Raji (cell line): ENCODE data around the gene PSMD2.

Experiments used
- POLR2A ChIP-seq: IDR thresholded peaks from 2 replicates; pipeline ENCODE4 v1.6.1; 2011; ENCODE audit warnings: low read depth, low read length, control low read depth; ENCODE audit not compliant: insufficient read depth

PSMD2 gene

DNA sequence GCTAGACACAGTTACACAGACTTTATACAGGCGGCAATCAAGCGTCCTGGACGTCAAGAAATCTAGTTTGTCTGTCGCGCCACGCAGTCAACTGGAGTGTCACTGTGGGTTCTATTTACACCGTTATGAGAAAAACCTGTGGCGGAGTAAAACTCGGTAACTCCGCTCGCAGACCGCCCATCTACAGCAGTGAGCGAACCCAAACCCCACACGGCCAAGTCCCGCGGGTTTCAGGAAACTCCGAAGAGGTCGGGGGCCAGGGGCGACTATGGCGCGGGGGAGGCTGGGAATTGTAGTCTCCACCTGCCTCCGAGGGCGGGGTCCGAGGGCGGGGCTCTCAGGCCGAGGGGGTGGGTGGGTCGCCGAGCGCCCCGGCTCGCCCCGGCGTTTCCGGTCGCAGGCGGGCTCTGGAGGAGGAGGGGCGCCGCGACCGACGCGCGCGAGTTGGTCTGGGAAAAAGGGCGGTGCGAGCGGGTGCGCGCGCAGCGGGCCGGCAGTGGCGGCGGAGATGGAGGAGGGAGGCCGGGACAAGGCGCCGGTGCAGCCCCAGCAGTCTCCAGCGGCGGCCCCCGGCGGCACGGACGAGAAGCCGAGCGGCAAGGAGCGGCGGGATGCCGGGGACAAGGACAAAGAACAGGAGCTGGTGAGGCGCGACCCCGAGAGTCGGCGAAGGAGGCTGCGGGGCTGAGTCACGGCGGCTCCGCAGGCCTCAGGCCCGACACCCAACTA, at the start of gene PSMD2:
Gene PSMD2 (plus strand): TSS at position 483 of the 729 bp plus-strand sequence. CDS start 26 bp downstream, at position 509.
- TF ChIP-seq POLR2A: peak; percentile 83

DNA sequence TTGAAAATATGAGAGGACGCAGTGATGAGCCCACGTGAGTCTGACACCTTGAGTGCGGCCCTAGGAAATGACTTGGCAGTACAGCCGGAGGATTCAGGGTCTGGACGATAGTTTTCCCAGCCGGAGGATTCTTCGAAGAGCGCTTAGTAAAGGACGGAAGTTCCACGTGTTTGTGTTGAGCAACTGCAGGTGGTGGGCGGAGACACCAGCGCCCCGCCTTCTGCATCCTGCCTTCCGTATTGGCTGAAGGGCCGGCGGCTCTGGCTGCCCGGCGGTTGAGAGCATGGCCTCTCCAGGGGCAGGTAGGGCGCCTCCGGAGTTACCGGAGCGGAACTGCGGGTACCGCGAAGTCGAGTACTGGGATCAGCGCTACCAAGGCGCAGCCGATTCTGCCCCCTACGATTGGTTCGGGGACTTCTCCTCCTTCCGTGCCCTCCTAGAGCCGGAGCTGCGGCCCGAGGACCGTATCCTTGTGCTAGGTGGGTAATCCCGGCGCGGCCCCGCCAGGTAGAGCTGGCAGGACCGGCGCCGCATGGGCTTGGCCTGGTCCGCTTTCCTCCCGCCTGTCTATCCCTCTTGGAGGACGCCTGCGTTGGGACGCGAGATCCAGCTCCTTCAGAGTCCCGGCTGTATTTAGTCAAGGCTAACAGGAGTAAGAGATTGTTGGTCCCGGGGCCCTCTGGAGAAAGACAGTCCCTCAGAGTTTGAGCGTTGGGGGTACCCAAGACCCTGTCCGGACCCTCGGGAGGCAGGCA, 49.5 kb upstream of the PSMD2 start, which contains the start of gene EEF1AKMT4:
Gene EEF1AKMT4 (plus strand): TSS at position 261 of the 755 bp plus-strand sequence. CDS start 23 bp downstream, at position 284.
- TF ChIP-seq POLR2A: peak; percentile 83

DNA sequence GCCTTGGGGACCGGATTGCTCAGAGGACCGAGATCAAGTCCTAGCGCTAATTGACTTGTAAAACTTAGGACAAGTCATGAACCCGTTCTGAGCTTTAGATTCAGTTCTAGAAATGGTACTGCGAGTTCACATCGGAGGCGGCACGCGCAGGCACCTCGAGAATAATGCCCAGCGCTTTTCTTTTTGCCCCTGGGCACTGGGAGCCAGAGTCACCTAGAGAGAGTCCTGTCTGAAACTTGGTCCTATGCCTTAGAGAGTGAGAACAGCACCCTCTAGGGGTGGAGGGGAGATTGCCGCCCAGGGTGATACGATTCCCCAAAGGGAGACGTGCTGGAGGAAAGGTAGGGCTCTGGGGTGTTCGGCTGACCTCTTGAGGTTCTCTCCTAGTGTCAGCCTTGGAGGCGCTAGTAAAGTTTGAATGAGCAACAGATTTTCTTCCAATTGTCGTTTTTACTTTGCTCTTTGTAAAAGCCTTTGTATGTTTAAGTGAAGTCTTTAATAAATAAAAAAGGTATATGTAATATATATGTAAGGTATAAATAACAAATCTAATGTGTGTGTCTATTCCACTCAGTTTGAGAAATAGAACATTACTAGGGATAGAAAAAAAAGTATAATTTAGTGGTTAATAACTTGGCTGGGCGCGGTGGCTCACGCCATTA, 48.7 kb upstream of the PSMD2 start:
- TF ChIP-seq POLR2A: no peak

DNA sequence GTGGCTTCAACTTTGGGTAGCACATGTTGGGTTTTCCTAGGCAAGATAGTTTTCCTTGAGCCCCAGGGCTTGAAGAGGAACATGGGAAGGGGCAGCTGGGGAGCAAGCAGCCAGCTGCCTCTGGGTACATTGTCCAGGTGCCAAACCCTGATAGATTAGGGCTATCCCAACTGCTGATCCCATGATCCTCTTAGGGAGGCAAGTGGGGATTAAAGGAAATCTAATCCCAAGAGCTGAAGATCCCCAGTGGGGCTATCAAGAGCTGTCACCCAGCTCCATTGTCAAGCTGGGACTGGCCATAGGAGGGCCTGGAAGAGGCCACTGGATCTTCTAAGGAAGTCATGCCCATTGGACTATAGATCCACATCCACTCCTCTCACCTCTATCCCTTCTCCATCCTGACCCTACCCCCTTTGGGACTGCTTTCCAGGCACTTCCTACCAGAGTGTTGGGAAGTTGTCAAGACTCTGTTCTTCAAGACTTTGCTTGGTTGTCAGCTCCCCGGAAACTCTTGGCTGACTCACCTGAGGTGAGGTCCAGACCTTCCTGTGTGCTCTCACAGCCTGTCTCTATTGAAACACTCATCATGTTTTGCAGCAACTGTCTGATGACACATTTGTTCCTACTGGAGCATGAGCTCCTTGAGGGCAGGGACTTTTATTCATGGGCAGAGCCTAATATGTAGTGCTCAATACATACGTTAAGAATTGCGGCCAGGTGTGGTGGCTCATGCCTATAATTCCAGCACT, 43.6 kb upstream of the PSMD2 start:
- no peak for TF ChIP-seq POLR2A

DNA sequence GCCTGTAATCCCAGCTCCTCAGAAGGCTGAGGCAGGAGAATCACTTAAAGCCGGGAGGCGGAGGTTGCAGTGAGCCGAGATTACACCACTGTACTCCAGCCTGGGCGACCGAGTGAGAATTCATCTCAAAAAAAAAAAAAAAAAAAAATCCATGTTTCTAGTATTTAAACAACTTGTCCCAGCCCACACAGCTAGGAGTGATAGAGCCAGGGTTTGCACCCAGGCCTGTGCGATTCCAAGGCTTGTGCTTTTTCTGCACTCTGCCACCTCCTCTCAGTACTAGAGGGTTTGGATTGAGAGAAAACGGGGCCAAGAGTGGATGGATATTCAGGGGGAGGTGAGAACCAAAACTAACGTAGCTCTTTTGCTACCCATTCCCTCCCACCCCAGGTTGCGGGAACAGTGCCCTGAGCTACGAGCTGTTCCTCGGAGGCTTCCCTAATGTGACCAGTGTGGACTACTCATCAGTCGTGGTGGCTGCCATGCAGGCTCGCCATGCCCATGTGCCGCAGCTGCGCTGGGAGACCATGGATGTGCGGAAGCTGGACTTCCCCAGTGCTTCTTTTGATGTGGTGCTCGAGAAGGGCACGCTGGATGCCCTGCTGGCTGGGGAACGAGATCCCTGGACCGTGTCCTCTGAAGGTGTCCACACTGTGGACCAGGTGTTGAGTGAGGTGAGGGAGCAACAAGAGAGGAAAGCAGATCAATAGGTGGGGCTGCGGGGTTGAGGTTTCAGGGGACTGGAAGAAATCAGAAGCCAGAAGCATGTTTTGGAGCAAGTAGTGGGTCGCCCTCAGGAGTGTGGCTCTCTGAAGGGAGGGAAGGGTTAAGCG, 41.7 kb upstream of the PSMD2 start:
- TF ChIP-seq POLR2A: no peak

DNA sequence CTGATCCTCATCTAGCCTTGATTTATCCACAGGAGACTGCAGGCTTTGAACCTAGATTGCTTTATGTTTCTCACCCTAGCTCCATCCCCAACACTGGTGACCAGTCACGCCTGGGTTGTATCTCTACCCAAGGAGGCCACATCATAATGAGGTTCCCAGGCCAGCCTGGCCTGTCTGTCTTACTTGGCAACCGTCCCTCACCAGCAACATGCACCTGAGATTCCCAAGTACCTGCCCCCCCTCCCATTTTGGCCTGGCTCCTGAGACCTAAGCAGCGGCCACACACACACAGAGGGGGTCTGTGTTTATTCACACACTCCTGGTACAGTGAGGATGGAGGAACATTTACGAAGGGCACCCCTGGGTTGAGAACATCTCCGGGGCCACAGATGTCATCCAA, 40.1 kb upstream of the PSMD2 start:
- no peak for TF ChIP-seq POLR2A

DNA sequence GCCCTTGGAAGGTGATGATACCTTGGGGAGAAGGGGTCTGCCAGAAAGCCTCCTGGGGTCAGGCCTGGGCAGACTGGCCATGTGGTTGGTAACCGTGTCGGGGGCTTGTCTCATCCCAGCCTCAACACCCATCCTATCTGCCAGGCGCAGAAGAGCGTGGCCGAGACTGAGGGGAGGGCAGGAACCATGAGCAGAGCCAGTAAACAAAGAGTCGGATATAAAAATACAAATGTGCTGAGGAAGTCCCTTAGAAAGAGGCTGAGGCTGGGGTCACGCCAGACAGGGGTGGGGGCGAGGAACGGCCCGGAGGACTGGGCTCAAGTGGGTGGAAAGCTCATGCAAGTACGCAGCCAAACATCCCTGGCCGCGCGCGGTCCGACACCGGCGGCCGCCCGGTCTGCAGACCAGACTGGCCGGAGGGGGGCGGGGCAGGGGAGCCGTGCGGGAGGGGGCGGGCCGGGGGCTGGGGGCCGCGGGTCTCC, 39.6 kb upstream of the PSMD2 start:
- no peak for TF ChIP-seq POLR2A

DNA sequence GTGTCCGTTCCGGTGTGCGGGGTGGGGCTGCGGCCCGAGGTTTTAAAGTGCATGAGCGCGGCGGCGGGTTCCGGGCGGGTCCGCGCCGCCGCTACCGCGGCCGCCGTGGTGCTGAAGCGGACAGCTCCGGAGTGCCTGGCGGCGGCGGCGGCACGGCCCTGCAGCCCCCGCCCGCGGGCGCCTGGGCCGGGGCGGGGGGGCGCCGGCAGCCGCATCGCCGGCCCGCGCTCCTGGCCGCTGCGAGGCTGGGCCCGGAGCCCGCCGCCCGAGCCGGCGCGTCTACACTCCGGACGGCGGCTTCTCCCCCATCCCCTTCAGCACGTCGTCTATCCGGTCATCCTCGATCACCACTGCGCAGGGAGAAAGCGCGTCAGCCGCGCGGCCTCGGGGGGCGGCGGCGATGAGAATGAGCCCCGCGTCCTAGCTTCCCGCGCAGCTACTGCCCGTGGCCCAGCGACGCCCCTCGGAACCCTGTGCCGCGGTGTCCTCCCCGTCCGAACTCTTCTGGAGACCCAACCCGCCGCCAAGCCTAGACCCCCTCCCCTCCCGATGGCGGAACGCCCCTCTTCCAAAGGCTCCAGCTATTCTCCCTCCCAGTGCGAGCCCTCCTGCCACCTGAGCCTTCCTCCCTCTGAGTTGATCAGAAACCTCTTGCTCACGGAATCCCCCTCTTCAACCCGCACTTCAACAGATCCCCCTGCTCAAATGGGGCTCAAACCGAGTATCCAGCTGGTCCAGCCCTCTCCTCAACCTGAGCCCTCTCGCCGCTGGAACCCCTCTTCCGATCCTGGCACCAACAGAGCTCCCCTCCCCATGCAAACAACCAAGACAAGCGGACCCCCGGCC, 38.9 kb upstream of the PSMD2 start:
- no peak for TF ChIP-seq POLR2A

DNA sequence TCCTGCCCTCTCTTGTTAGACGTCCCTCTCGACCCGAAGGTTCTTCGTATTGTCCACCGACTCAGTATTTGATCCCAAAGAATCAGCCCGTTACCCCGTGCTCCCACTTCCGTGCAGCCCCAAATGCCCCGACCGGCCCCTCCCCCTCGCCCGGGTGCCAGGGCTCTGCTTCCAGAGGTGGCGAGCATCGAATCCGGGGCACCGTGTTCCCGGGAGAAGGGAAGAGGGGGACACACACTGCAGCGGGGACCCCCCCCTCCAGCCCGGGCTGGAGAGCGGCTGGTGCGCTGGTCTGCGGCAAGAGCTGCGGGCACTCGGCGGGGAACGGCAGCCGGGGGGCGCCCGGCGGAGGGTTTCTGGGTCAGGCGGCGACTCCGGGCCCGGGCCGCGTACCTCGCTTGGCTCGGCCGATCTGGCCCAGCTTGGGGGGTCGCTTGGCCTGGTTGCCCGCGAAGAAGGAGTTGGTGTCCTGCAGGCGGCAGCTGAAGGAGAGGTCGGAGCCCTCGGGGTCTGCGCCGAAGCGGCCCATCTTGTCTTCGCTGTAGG, 38.2 kb upstream of the PSMD2 start:
- no peak for TF ChIP-seq POLR2A

DNA sequence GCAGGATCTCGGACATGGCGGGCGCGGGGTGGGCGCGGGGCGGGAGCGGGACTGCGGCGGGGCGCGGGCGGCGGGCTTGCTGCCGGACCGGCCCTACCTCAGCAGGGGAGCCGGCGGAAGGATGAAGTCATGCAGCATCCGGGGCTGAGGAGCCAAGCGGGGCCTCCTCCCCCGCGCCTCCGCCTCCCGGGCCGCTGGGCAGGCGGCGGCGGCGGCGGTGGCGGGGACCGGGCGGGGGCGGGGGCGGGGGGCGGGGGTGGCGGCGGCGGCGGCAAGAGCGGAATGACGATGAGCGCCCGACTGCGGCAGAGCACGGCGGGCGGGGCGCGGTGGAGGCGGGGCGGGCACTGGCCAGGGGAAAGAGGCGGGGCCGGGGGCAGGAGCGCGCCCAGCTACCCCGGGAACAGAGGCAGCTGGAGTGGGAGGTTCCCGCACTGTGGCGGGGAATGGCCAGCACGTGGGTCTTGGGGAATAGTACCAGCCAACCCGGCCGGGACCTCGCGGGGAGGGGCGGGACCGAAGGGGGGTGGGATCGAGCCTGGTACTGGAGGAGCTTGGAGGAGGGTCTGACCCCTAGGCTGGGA, 37.7 kb upstream of the PSMD2 start, which contains the start of gene CAMK2N2:
Gene CAMK2N2 (minus strand): TSS at position 284 of the 584 bp plus-strand sequence. CDS start 268 bp downstream, at position 16.
- TF ChIP-seq POLR2A: no peak

DNA sequence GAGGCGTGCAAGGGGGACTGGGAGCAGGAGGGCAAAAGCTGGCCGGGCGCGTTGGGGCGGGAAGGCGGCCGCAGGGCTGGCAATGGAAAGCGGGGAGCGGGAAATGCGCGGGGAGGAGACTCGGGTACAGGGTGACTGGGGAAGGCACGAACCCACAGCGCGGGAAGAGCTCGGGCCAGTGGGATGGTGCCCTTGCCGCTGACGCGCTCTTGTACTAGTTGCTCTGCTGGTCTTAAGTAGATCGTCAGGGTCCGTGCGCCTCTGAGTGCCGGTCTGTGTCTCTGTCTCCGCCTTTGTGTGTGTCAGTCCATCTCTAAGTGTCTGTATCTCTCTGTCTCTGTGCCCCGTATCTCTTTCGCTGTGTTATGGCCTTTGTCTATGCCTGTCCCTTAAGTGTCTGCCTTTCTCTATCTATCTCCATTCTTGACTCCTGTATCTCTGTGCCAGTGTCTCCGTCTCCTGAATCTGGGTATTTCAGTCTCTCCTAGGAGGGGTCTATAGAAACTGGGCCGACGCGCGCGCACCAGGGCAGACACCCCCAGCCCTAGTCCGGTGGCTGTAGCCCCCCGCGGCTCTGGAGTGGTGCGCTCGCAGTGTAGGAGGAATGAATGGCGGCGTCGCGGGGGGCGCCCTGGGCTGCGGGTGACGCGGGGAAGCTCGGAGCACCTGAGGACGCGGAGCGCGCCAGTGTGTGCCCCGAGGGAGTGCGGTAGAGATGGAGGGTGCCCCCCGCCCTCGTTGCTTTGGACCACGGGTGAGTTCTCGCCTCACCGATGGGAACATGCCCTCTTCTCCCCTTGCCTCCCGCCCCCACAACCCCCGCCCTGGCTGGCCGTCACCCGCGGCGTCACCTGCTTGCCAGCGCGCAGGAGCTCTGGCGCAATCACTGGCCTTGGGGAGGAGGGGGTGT, 36.9 kb upstream of the PSMD2 start:
- no peak for TF ChIP-seq POLR2A
